Measurements from ENCODE around the gene ARRDC5. TPM values are rescaled to one million over a fixed set of nuclear protein-coding genes. Genes with fewer than 3 reads are reported as not detected.
"Not testable (repeated sequence)": the region's sequence is repeated elsewhere in the genome, so short reads cannot be mapped to it uniquely, and the experiment has no call there.

Gene ARRDC5
- not detected for total RNA-seq (2021; fragmentation: NEBNext Ultra II Directional; extraction: Animal tissue kit (Norgen Biotek cat#: 25700))
- long read RNA-seq, result 0 reads

DNA sequence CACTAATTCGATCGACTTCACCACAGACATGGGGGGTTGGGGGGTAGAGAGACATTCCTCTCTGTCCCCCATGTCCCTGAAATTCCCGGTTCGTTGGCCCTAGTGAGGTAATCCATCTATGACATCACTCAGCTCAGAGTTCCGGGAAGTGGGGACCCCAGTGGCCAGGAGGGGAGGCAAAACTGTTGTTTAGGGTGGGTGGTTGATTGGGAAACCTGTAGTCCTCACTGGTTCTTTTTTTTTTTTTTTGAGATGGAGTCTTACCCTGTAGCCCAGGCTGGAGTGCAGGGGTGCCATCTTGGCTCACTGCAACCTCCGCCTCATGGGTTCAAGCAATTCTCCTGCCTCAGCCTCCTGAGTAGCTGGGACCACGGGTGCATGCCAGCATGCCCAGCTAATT lies at the start of gene ARRDC5:
Gene ARRDC5, minus strand, starts transcription at position 101 of the 400 bp plus-strand sequence. Its CDS starts 71 bp downstream, at position 30.
- H3K27ac Mint-ChIP-seq, result no peak within 1 kb of the TSS
- H3K9me3 Mint-ChIP-seq, result no peaks in the 10 kb centered on the region
- H3K4me3 Mint-ChIP-seq, result no peak within 1 kb of the TSS
- H3K36me3 Mint-ChIP-seq (ENCODE audit: low read depth), result no peaks in the 10 kb centered on the region
- no peak for DNase-seq
- no peaks in the 10 kb centered on the region for H3K4me1 Mint-ChIP-seq (ENCODE audit: low read depth)
- TF ChIP-seq, protein P1, sequence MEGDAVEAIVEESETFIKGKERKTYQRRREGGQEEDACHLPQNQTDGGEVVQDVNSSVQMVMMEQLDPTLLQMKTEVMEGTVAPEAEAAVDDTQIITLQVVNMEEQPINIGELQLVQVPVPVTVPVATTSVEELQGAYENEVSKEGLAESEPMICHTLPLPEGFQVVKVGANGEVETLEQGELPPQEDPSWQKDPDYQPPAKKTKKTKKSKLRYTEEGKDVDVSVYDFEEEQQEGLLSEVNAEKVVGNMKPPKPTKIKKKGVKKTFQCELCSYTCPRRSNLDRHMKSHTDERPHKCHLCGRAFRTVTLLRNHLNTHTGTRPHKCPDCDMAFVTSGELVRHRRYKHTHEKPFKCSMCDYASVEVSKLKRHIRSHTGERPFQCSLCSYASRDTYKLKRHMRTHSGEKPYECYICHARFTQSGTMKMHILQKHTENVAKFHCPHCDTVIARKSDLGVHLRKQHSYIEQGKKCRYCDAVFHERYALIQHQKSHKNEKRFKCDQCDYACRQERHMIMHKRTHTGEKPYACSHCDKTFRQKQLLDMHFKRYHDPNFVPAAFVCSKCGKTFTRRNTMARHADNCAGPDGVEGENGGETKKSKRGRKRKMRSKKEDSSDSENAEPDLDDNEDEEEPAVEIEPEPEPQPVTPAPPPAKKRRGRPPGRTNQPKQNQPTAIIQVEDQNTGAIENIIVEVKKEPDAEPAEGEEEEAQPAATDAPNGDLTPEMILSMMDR (IDR thresholded peaks at IDR 0.05), result no peak
- no peaks in the 10 kb centered on the region; the same call in 1 of the 2 replicates for H3K27me3 Mint-ChIP-seq (ENCODE audit: insufficient read depth)

DNA sequence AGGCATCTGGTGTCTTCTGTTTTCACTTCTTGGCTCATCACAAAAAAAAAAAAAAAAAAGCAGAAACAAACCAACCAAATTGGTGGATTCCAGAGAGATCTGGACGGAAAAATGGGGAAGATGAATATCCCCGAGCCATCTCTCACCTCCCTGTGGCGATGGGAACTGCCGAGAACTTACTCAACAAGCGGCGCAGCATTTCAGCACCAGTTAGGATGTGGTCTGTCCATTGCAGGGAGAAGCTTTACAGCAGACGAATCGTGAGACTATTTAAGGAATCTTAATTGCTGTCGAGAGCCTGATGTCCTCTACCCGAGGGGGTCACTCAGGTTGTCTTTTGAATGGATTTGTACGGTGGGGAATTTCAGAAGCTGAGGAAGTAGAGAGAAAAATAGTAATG lies 49.0 kb upstream of the ARRDC5 start:
- Mint-ChIP-seq H3K27me3 (ENCODE audit: insufficient read depth) (peaks cover 1% of the 10 kb centered on the region; the same call in 1 of the 2 replicates), H3K9me3 (no peaks in the 10 kb centered on the region), H3K36me3 (ENCODE audit: low read depth) (peaks cover 31% of the 10 kb centered on the region), H3K4me3 (no peak overlapping the region), H3K4me1 (ENCODE audit: low read depth) (no peaks in the 10 kb centered on the region), H3K27ac (no peak overlapping the region)
- TF ChIP-seq, protein P1 (IDR thresholded peaks at IDR 0.05), result no peak
- no peak for DNase-seq

DNA sequence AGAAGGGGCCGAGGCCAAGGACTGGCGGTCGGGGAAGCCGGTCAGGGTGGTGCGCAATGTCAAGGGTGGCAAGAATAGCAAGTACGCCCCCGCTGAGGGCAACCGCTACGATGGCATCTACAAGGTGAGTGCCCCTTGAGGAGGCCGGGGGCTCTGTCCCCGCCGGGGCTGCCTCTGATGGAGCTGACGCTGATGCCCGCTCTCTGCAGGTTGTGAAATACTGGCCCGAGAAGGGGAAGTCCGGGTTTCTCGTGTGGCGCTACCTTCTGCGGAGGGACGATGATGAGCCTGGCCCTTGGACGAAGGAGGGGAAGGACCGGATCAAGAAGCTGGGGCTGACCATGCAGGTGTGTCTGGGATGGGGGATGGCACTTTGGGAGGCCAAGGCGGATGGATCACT lies 48.0 kb upstream of the ARRDC5 start:
- not testable (repeated sequence) for H3K4me1 Mint-ChIP-seq (ENCODE audit: low read depth); H3K9me3 Mint-ChIP-seq; H3K27me3 Mint-ChIP-seq (ENCODE audit: insufficient read depth); H3K4me3 Mint-ChIP-seq; H3K27ac Mint-ChIP-seq; DNase-seq
- H3K36me3 Mint-ChIP-seq (ENCODE audit: low read depth), result peaks cover 37% of the 10 kb centered on the region

DNA sequence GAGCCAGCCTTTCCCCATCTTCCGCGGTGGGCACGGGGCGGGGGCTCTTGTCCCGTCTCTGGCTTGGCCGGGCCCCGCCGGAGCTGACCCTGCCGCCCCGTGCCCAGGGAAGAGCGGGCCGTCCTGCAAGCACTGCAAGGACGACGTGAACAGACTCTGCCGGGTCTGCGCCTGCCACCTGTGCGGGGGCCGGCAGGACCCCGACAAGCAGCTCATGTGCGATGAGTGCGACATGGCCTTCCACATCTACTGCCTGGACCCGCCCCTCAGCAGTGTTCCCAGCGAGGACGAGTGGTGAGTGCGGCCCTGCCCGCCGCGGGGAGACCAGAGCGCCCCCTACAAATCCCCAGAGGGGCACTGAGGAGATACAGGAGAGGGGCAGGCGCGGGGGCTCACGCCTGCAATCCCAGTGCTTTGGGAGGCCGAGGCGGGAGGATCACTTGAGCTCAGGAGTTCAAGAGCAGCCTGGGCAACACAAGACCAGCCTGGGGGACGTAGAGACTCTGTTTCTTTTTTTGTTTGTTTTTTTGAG lies 39.0 kb upstream of the ARRDC5 start:
- peaks cover 12% of the 10 kb centered on the region; the same call in 1 of the 2 replicates for H3K36me3 Mint-ChIP-seq (ENCODE audit: low read depth)
- DNase-seq; H3K9me3 Mint-ChIP-seq; H3K4me1 Mint-ChIP-seq (ENCODE audit: low read depth); H3K27ac Mint-ChIP-seq; H3K4me3 Mint-ChIP-seq; H3K27me3 Mint-ChIP-seq (ENCODE audit: insufficient read depth): not testable (repeated sequence)

DNA sequence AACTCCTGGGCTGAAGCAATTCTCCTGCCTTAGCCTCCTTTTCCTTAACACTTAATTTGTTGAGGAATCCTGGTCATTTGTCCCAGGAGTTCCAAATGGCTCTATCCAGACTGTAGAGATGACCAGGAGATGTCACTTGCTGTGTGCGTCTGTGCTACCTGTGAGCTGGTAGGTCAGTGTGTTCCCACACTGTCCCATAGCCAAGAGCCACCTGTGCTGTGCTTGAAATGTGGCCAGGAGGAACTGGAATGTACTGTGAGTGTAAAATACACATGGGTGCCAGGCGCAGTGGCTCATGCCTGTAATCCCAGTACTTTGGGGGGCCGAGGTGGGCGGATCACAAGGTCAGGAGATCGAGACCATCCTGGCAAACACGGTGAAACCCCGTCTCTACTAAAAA lies 36.8 kb upstream of the ARRDC5 start:
- no peaks in the 10 kb centered on the region; the same call in 1 of the 2 replicates for H3K4me1 Mint-ChIP-seq (ENCODE audit: low read depth)
- DNase-seq, result no peak
- no peak overlapping the region for H3K27ac Mint-ChIP-seq
- no peaks in the 10 kb centered on the region for H3K9me3 Mint-ChIP-seq
- peaks cover 2% of the 10 kb centered on the region; the same call in 1 of the 2 replicates for H3K27me3 Mint-ChIP-seq (ENCODE audit: insufficient read depth)
- TF ChIP-seq, protein P1 (IDR thresholded peaks at IDR 0.05), result no peak
- no peak overlapping the region for H3K4me3 Mint-ChIP-seq
- peaks cover 5% of the 10 kb centered on the region; the same call in 1 of the 2 replicates for H3K36me3 Mint-ChIP-seq (ENCODE audit: low read depth)

DNA sequence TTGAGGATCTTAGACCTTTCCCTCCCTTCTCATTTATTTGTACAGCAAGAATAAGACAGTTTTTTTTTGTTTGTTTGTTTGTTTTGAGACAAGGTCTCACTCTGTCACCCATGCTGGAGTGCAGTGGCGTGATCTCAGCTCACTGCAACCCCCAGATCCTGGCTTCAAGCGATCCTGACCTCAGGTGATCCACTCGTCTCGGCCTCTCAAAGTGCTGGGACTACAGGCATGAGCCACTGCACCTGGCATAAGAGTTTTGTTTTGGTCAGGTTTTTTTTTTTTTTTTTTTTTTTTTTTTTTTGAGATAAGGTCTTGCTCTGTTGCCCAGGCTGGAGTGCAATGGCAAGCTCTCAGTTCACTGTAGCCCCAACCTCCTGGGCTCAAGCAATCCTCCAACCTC lies 35.8 kb upstream of the ARRDC5 start:
- H3K4me3 Mint-ChIP-seq; H3K9me3 Mint-ChIP-seq; H3K36me3 Mint-ChIP-seq (ENCODE audit: low read depth); H3K27ac Mint-ChIP-seq; DNase-seq; H3K4me1 Mint-ChIP-seq (ENCODE audit: low read depth); H3K27me3 Mint-ChIP-seq (ENCODE audit: insufficient read depth): not testable (repeated sequence)

DNA sequence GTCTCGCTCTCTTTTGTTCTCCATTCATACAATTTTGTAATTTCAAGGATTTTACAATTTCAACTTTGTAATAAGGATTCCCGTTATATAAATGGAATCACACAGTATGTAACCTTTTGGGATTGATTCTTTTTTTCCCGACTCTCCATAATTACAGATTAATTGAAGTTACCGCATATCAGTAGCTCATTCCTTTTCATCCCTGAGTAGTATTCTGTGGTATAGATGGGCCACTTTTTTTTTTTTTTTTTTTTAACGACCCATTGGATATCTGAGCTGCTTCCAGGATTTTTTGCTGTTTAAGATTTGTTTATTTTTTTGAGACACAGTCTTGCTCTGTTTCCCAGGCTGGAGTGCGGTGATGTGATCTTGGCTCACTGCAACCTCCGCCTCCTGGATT lies 34.4 kb upstream of the ARRDC5 start:
- no peak for DNase-seq
- Mint-ChIP-seq H3K36me3 (ENCODE audit: low read depth) (peaks cover 15% of the 10 kb centered on the region), H3K9me3 (no peaks in the 10 kb centered on the region), H3K4me1 (ENCODE audit: low read depth) (no peaks in the 10 kb centered on the region; the same call in 1 of the 2 replicates), H3K4me3 (no peak overlapping the region), H3K27ac (no peak overlapping the region), H3K27me3 (ENCODE audit: insufficient read depth) (peaks cover 2% of the 10 kb centered on the region; the same call in 1 of the 2 replicates)
- TF ChIP-seq, protein P1 (IDR thresholded peaks at IDR 0.05), result no peak

Data from HFFc6 (cell line).